Activated CD4-positive, alpha-beta T cell treated with anti-CD3 and anti-CD28 coated beads for 36 hours (primary cell): Measurements from ENCODE around the gene ATP6AP2. TPM values are rescaled to one million over a fixed set of nuclear protein-coding genes. Genes with fewer than 3 reads are reported as not detected.
A peak's percentile ranks its signal among the peaks of the same experiment; 100 is the strongest.
"Not testable (repeated sequence)": the region's sequence is repeated elsewhere in the genome, so short reads cannot be mapped to it uniquely, and the experiment has no call there.

ENCODE experiments used
- ATAC-seq: fragments of 200-7000 bp; cut with Tn5 transposase; one replicate; pipeline ENCODE4 v1.10.0; 2021; ENCODE audit warnings: mild to moderate bottlenecking, moderate library complexity
- CTCF ChIA-PET: fragments of 350-600 bp; sonication (Branson Sonifier 250); formaldehyde crosslinking; loops from one replicate; lab custom pipeline; 2021; ENCODE audit warnings: antibody characterized with exemption; lab: Charles Lee
- POLR2A ChIA-PET: fragments of 350-600 bp; sonication (Branson Sonifier 250); formaldehyde crosslinking; loops from one replicate; lab custom pipeline; 2021; ENCODE audit warnings: antibody characterized with exemption, inconsistent platforms; lab: Charles Lee
- DNase-seq: peaks from one replicate; pipeline ENCODE4 v3.0.0-alpha.2; 2020
- H3K27ac Mint-ChIP-seq: one replicate; pipeline ENCODE4 v1.8.0; 2021; ENCODE audit warnings: mixed read lengths
- H3K27me3 Mint-ChIP-seq: one replicate; pipeline ENCODE4 v1.8.0; 2021; ENCODE audit warnings: mixed read lengths
- H3K36me3 Mint-ChIP-seq: one replicate; pipeline ENCODE4 v1.8.0; 2021; ENCODE audit warnings: low read depth, mixed read lengths
- H3K4me1 Mint-ChIP-seq: one replicate; pipeline ENCODE4 v1.8.0; 2021; ENCODE audit warnings: mixed read lengths
- H3K4me3 Mint-ChIP-seq: one replicate; pipeline ENCODE4 v1.8.0; 2021; ENCODE audit warnings: mild to moderate bottlenecking, moderate library complexity, mixed read lengths
- H3K9me3 Mint-ChIP-seq: one replicate; pipeline ENCODE4 v1.8.0; 2021; ENCODE audit warnings: low read depth, mixed read lengths
- intact Hi-C, 2 experiments: fragments of 100-400 bp; cut with DNase I in 1 of 2; cut with micrococcal nuclease in 1 of 2; formaldehyde crosslinking; loops; one replicate each; pipeline versions ENCODE4 v1.14.2 to v1.15.1; 2022 to 2024; cut with DNase I, micrococcal nuclease
- total RNA-seq, 2 experiments: library from RNA; stranded (reverse); gene quantifications; one replicate each; pipeline ENCODE4 v1.2.3, GENCODE V29; 2021

ATP6AP2 gene
- total RNA-seq, 2 experiments from 2014 or later, result 39.9 to 52.2 TPM

DNA sequence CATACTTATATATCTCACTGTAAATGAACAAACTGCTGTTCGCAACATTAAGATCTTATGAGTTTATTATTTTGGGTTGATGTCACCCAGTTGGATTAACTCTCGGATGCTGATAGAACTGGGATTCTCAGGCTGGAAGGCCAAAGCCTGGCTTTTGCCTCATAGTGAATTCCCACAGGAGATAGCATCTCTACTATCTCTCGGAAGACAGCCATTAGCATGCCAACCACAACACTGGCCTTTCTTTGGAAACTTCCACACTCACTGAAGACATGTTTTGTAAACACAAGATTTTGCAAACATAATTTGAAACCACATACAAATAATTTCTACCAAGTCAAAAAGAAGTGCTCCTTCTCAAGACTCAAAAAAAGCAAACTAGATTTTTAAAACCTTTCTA lies 4.5 kb upstream of the ATP6AP2 start:
- Mint-ChIP-seq H3K27me3 (no peaks in the 10 kb centered on the region), H3K36me3 (no peaks in the 10 kb centered on the region), H3K27ac (no peak overlapping the region), H3K9me3 (no peaks in the 10 kb centered on the region), H3K4me3 (no peak overlapping the region), H3K4me1 (peaks cover 7% of the 10 kb centered on the region)
- intact Hi-C loops, result no loop called here
- ATAC-seq (no peak), DNase-seq (no peak)
- ChIA-PET CTCF (interaction anchor here (0.6 to 1.1 kb wide), 3 partner anchors 32 to 218 kb away, joined by 3 to 6 read pairs (median 3); no protein-coding TSS in a partner anchor), POLR2A (no interaction called here)

- no peaks in the 10 kb centered on the region for H3K9me3 Mint-ChIP-seq
- H3K27ac Mint-ChIP-seq, result no peak overlapping the region
- no peaks in the 10 kb centered on the region for H3K27me3 Mint-ChIP-seq
- POLR2A ChIA-PET, result no interaction called here
- intact Hi-C loops, result no loop called here
- no peaks in the 10 kb centered on the region for H3K36me3 Mint-ChIP-seq
- no peak overlapping the region for H3K4me3 Mint-ChIP-seq
- no peak for DNase-seq
- ATAC-seq, result no peak
- CTCF ChIA-PET, result no interaction called here
- H3K4me1 Mint-ChIP-seq, result peaks cover 18% of the 10 kb centered on the region
Measured at GRCh38 chrX:40578039-40578695, 2.6 kb upstream of the ATP6AP2 start.

- ChIA-PET CTCF (no interaction called here), POLR2A (no interaction called here)
- no peak for DNase-seq
- no peak for ATAC-seq
- no peaks in the 10 kb centered on the region for H3K9me3 Mint-ChIP-seq
- H3K27me3 Mint-ChIP-seq, result no peaks in the 10 kb centered on the region
- peaks cover 24% of the 10 kb centered on the region for H3K4me1 Mint-ChIP-seq
- intact Hi-C loops, result no loop called here
- H3K27ac Mint-ChIP-seq, result no peak overlapping the region
- no peaks in the 10 kb centered on the region for H3K36me3 Mint-ChIP-seq
- no peak overlapping the region for H3K4me3 Mint-ChIP-seq
Measured at GRCh38 chrX:40579141-40579540, 1.6 kb upstream of the ATP6AP2 start.

DNA sequence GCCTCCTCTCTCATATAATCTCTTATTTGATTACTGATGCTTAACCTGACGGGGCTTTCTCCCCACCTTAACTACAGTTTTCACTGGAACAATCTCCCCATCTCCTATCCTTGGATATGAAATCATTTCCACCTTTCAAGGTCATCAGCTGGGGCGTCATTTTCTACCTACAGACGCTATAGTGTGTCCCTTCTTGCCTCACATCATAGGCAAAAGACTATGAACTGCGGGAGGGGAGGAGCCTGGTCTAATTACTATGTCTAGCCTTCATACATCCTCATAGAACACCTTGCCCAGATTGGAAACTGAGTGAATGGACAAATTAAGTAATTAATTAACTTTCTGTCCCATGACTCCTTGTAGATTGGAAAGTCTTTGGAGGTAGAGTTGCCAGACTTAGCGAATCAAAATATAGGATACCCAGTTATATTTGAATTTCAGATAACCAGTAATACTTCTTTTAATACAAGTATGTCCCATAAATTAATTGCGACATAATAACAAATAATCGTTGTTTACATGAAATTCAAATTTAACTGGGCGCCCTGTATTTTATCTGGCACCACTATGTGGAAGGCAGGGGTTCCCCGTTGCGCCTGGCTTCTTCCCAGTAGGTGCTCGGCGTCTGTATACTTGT lies 752 bp upstream of the ATP6AP2 start:
- peak; percentile 47 for ATAC-seq
- DNase-seq, result no peak
- Mint-ChIP-seq H3K4me1 (peaks cover 26% of the 10 kb centered on the region), H3K36me3 (no peaks in the 10 kb centered on the region), H3K9me3 (no peaks in the 10 kb centered on the region), H3K4me3 (peak overlapping the region; percentile 77), H3K27ac (peak overlapping the region; percentile 86), H3K27me3 (no peaks in the 10 kb centered on the region)
- ChIA-PET CTCF (interaction anchor here (0.7 to 1.8 kb wide), 3 partner anchors 8 to 36 kb away, joined by 3 to 6 read pairs (median 3); no protein-coding TSS in a partner anchor), POLR2A (interaction anchor here (2.0 kb wide), 1 partner anchor 10 kb away, joined by 11 read pairs; no protein-coding TSS in a partner anchor)
- intact Hi-C loops, result loop anchor here (1.0 to 10.0 kb wide), 10 partner anchors 9 to 1775 kb away; partner anchors contain the start of genes CXorf38 (in 1 of the 2), DDX3X (in 1 of the 2), MED14 (in 1 of the 2) and MID1IP1 (in 1 of the 2)

- Mint-ChIP-seq H3K36me3 (no peaks in the 10 kb centered on the region), H3K4me3 (peak overlapping the region; percentile 77), H3K27ac (peak overlapping the region; percentile 65), H3K4me1 (peaks cover 32% of the 10 kb centered on the region), H3K9me3 (no peaks in the 10 kb centered on the region), H3K27me3 (no peaks in the 10 kb centered on the region)
- POLR2A ChIA-PET, result interaction anchor here (0.6 to 2.0 kb wide), 2 partner anchors 8 to 471 kb away, joined by 3 to 11 read pairs; no protein-coding TSS in a partner anchor
- no peak for ATAC-seq
- intact Hi-C loops, result loop anchor here (1.0 to 10.0 kb wide), 6 partner anchors 8 to 1777 kb away; partner anchors contain the start of genes DDX3X (in 1 of the 2) and MID1IP1 (in 1 of the 2)
- CTCF ChIA-PET, result interaction anchor here (1.8 kb wide), 1 partner anchor 38 kb away, joined by 6 read pairs; no protein-coding TSS in a partner anchor
- peak; percentile 30 for DNase-seq
Measured at GRCh38 chrX:40581336-40581920, 658 bp downstream of the ATP6AP2 start.

- ATAC-seq, CTCF ChIA-PET, DNase-seq, H3K36me3 Mint-ChIP-seq, H3K27me3 Mint-ChIP-seq, H3K9me3 Mint-ChIP-seq, POLR2A ChIA-PET, H3K27ac Mint-ChIP-seq: not testable (repeated sequence)
- Mint-ChIP-seq H3K4me1 (peaks cover 33% of the 10 kb centered on the region), H3K4me3 (peak overlapping the region; percentile 77)
- intact Hi-C loops, result loop anchor here in 1 of 2 experiments (5.0 to 10.0 kb wide), 3 partner anchors 533 to 1777 kb away; partner anchors contain the start of genes DDX3X and MID1IP1
Measured at GRCh38 chrX:40582178-40582577, 1.4 kb downstream of the ATP6AP2 start.

GRCh38 chrX:40582811-40583210 lies 2.0 kb downstream of the ATP6AP2 start:
- Mint-ChIP-seq H3K4me1 (peaks cover 39% of the 10 kb centered on the region), H3K9me3 (no peaks in the 10 kb centered on the region), H3K27ac (no peak overlapping the region), H3K27me3 (no peaks in the 10 kb centered on the region), H3K36me3 (no peaks in the 10 kb centered on the region), H3K4me3 (peak overlapping the region; percentile 77)
- POLR2A ChIA-PET, result interaction anchor here (0.7 kb wide), 1 partner anchor 103 kb away, joined by 4 read pairs; no protein-coding TSS in a partner anchor
- DNase-seq (no peak), ATAC-seq (no peak)
- intact Hi-C loops, result loop anchor here in 1 of 2 experiments (5.0 to 10.0 kb wide), 3 partner anchors 532 to 1778 kb away; partner anchors contain the start of genes DDX3X and MID1IP1
- CTCF ChIA-PET, result no interaction called here

DNA sequence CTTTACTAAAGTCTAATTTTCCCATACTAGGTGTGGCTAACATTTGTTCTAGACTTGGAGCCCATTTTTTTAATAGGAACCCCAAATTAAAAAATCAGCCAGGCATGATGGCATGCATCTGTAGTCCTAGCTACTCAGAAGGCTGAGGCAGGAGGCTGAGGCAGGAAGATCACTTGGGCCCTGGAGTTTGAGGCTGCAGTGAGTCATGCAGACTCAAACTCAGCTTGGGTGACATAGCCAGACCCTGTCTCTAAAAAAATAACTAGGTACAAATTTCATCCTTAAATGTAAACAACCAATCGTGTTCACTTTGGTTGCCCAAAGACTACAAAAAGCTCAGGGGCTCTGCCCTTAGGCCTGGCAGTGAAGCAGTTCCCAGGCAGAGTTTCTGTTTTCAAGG lies 6.9 kb downstream of the ATP6AP2 start:
- DNase-seq, H3K4me3 Mint-ChIP-seq, H3K9me3 Mint-ChIP-seq, H3K27me3 Mint-ChIP-seq, H3K36me3 Mint-ChIP-seq, POLR2A ChIA-PET: not testable (repeated sequence)
- intact Hi-C loops, result loop anchor here in 1 of 2 experiments (10.0 kb wide), 2 partner anchors 527 to 1783 kb away; partner anchors contain the start of gene MID1IP1
- peaks cover 50% of the 10 kb centered on the region for H3K4me1 Mint-ChIP-seq
- peak; percentile 50 for ATAC-seq
- CTCF ChIA-PET, result interaction anchor here (0.7 to 3.6 kb wide), 2 partner anchors 44 to 64 kb away, joined by 3 to 12 read pairs; no protein-coding TSS in a partner anchor
- peak overlapping the region; percentile 3 for H3K27ac Mint-ChIP-seq

DNA sequence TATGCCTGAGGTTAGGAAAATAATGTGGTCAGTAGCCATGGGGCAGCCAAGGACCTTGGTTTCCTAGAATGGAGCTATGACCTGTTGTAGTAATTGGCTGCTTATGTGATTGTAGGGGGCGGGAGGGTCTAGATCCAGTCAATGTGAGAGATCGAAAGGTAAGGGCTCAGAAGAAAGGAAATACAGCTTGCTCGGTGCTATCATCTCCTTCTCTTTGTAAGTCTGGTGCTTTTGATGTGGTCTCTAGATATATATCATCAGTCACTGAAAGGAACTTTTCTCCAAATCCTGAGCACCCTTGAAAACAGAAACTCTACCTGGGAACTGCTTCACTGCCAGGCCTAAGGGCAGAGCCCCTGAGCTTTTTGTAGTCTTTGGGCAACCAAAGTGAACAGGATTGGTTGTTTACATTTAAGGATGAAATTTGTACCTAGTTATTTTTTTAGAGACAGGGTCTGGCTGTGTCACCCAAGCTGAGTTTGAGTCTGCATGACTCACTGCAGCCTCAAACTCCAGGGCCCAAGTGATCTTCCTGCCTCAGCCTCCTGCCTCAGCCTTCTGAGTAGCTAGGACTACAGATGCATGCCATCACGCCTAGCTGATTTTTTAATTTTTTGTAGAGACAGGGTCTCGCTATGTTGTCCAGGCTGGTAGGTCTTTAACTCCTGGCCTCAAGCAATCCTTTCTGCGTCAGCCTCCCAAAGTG lies 9.0 kb downstream of the ATP6AP2 start:
- intact Hi-C loops, result loop anchor here (1.0 to 10.0 kb wide), 5 partner anchors 8 to 1785 kb away; partner anchors contain the start of genes ATP6AP2 (in 1 of the 2) and MID1IP1 (in 1 of the 2)
- ATAC-seq, result peak; percentile 94
- ChIA-PET POLR2A (interaction anchor here (0.5 to 1.3 kb wide), 4 partner anchors 9 to 57 kb away, joined by 3 to 11 read pairs (median 4); partner anchors contain the start of genes ATP6AP2 and CXorf38), CTCF (interaction anchor here (0.7 to 3.6 kb wide), 5 partner anchors 9 to 145 kb away, joined by 3 to 12 read pairs (median 3); partner anchors contain the start of gene ATP6AP2)
- H3K9me3 Mint-ChIP-seq, H3K4me3 Mint-ChIP-seq, H3K27me3 Mint-ChIP-seq: not testable (repeated sequence)
- peak; percentile 43 for DNase-seq
- peaks cover 42% of the 10 kb centered on the region for H3K4me1 Mint-ChIP-seq
- peak overlapping the region; percentile 69 for H3K27ac Mint-ChIP-seq
- peaks cover 19% of the 10 kb centered on the region for H3K36me3 Mint-ChIP-seq

DNA sequence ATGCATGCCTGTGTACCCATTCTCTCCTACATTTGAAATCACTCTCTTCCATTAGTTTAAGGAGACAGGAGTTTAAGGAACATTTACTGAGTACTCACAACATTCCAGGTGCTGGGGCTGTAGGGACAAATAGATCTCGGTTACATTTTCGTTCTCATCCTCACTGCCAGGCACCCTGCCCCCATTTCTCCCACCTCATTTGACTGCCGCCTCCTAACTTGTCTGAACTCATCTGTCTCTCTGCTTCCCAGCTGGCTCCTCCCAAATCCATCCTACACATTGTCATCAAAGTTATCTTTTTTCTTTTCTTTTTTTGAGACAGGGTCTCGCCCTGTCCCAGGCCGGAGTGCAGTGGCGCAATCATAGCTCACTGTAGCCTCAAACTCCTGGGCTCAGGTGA lies 22.7 kb downstream of the ATP6AP2 start:
- no peak overlapping the region for H3K4me3 Mint-ChIP-seq
- ChIA-PET CTCF (interaction anchor here (0.6 to 0.8 kb wide), 2 partner anchors 41 to 59 kb away, joined by 3 read pairs; no protein-coding TSS in a partner anchor), POLR2A (no interaction called here)
- no peak for DNase-seq
- intact Hi-C loops, result no loop called here
- no peaks in the 10 kb centered on the region for H3K27me3 Mint-ChIP-seq
- H3K9me3 Mint-ChIP-seq, result no peaks in the 10 kb centered on the region
- peak overlapping the region; percentile 25 for H3K27ac Mint-ChIP-seq
- H3K36me3 Mint-ChIP-seq, result peaks cover 17% of the 10 kb centered on the region
- ATAC-seq, result no peak
- no peaks in the 10 kb centered on the region for H3K4me1 Mint-ChIP-seq
